GM12891 (cell line): ENCODE results near the gene PAQR5.
"Not testable (repeated sequence)": the region's sequence is repeated elsewhere in the genome, so short reads cannot be mapped to it uniquely, and the experiment has no call there.

Experiments used
- DNase-seq: peaks from one replicate; pipeline ENCODE4 v3.0.0; 2011; ENCODE audit warnings: low spot score; ENCODE audit not compliant: insufficient read length
- FAIRE-seq: peaks from 2 replicates; lab custom pipeline; 2011; peaks lifted over from hg19 to GRCh38; lab: Jason Lieb, UNC
- PAX5 ChIP-seq: IDR thresholded peaks from 2 replicates; pipeline ENCODE4 v1.6.1; 2011; ENCODE audit warnings: low read length, moderate library complexity, mild to moderate bottlenecking; ENCODE audit not compliant: insufficient read depth, severe bottlenecking
- POLR2A ChIP-seq: IDR thresholded peaks from 2 replicates; pipeline ENCODE4 v1.6.1; 2011; ENCODE audit warnings: low read depth, low read length, control low read depth
- POLR2AphosphoS5 ChIP-seq: IDR thresholded peaks from 2 replicates; pipeline ENCODE4 v1.6.1; 2011; ENCODE audit warnings: low read depth, low read length, control low read depth
- POU2F2 ChIP-seq: IDR thresholded peaks from 2 replicates; pipeline ENCODE4 v1.6.1; 2011; ENCODE audit warnings: low read depth, mild to moderate bottlenecking, control low read depth, low read length, moderate library complexity
- SPI1 ChIP-seq: IDR thresholded peaks from 2 replicates; pipeline ENCODE4 v1.6.1; 2011; ENCODE audit warnings: low read depth, low read length, control low read depth
- TAF1 ChIP-seq: IDR thresholded peaks from 2 replicates; pipeline ENCODE4 v1.6.1; 2011; ENCODE audit warnings: low read depth, low read length, control low read depth

The PAQR5 gene

DNA sequence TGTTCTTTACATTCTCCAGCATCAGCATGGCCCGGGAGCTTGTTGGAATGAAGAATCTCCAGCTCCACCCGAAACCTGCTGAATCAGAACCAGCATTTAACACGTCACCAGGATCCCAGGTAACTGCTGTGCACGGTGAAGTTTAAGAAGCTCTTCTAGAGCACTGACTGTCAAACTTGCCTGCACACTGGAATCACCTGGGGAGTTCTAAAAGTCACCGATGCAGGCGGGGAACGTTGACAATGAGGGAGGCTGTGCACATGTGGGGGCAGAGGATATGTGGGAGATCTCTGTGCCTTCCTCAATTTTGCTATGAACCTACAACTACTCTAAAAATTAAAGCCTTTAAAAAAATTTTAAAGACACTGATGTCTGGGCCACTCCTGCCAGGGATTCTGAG lies 19.1 kb upstream of the PAQR5 start:
- TF ChIP-seq POU2F2 (no peak), POLR2A (no peak), PAX5 (no peak), POLR2AphosphoS5 (no peak), TAF1 (no peak), SPI1 (no peak)
- no peak for DNase-seq
- FAIRE-seq = no peak

DNA sequence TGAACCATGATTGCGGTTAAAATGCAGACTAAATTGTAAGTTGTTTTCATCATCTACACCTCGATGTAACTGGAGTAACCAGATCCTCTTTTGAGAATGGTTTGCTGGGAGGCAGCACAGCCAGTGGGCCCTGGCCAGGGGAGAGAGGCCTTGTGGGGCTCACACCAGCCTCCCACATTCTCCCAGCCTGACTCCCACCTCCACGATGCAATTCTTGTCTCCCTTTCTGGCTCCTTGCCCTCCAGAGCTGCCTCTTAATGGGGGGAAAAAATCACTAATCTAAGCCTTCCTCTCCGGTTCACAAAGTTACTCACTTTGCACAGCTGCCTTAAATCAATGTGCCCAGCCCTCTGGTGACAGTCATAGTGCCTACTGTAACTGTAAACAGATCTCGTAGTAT lies 17.9 kb upstream of the PAQR5 start:
- FAIRE-seq (no peak), DNase-seq (no peak)
- TF ChIP-seq PAX5 (no peak), POLR2AphosphoS5 (no peak), POU2F2 (no peak), POLR2A (no peak), TAF1 (no peak), SPI1 (no peak)

- no peak for TF ChIP-seq SPI1
- TF ChIP-seq POLR2A = no peak
- TF ChIP-seq POLR2AphosphoS5 = no peak
- no peak for TF ChIP-seq TAF1
- no peak for TF ChIP-seq POU2F2
- no peak for TF ChIP-seq PAX5
- DNase-seq (no peak), FAIRE-seq (no peak)
These were observed 16.5 kb upstream of the PAQR5 start for GRCh38 chr15:69282104-69282743.

- TF ChIP-seq SPI1 (no peak), POLR2A (no peak), TAF1 (no peak), POLR2AphosphoS5 (no peak), POU2F2 (no peak)
- no peak for FAIRE-seq
- DNase-seq = no peak
These were observed 12.9 kb upstream of the PAQR5 start for GRCh38 chr15:69285834-69286233.

DNA sequence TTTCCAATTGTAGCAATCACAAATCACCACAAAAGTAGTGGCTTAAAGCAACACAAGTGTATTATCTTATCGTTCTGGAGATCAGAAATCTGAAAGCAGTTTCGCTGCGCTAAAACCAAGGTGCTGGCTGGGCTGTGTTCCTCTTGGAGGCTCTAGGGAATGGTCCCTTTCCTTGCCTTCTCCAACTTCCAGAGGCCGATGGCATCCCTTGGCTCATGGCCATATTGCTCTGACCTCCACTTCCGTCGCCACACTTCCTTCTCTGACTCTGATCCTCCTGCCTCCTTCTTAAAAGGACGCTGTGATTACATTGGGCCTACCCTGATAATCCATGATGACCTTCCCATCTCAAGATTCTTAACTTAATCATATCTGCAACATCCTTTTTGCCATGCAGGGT lies 10.7 kb upstream of the PAQR5 start:
- FAIRE-seq = no peak
- no peak for DNase-seq
- no peak for TF ChIP-seq POU2F2
- no peak for TF ChIP-seq POLR2AphosphoS5
- no peak for TF ChIP-seq PAX5
- TF ChIP-seq POLR2A = no peak
- TF ChIP-seq TAF1 = no peak
- TF ChIP-seq SPI1 = no peak

- FAIRE-seq (no peak), DNase-seq (no peak)
- TF ChIP-seq TAF1 = no peak
- no peak for TF ChIP-seq SPI1
- no peak for TF ChIP-seq POLR2AphosphoS5
- no peak for TF ChIP-seq POLR2A
- TF ChIP-seq POU2F2 = no peak
These were observed 10.0 kb upstream of the PAQR5 start for GRCh38 chr15:69288531-69289341.

GRCh38 chr15:69289342-69290146 lies 9.2 kb upstream of the PAQR5 start:
- FAIRE-seq = no peak
- DNase-seq = no peak
- TF ChIP-seq POLR2A (no peak), TAF1 (no peak), POLR2AphosphoS5 (no peak), PAX5 (no peak), POU2F2 (no peak), SPI1 (no peak)

DNA sequence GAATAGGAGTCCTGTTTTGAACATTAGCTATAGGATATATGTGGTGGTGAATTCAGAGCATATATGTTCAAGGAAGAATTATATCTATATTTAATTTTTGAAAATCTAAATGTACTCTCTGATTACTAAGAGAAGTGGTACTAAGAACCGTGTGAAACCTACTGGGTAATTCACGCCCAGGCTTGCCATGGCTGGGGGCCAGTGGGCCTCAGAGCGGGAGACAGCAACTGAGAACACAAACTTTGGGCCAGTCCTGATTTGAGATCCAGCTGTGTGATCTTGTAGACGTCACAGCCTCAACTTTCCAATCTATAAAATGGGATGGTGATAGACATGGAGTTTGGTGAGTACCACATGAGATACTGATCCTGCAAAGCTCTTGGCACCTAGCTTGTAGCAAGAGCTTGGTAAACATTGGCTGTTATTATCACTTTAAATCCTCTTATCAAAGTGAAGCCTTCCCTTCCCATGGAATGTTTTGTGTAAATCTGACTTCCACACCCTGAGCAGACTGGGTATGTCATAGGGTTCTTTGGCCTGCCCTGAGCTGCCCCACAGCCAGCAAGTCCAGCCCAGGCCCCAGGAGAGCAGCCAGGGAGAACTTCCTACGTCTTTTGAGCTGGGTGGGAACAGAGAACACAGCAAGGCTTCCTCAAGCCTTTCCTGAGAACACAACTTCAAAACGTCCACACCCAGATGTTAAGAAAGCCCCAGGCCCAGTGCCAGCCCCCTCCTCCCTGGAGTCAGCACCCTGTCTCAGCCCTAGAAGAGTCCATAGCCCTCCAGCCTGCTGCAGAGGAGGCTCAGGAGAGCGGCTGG lies 8.2 kb upstream of the PAQR5 start:
- no peak for TF ChIP-seq POLR2AphosphoS5
- FAIRE-seq (no peak), DNase-seq (no peak)

- not testable (repeated sequence) for FAIRE-seq, DNase-seq
These were observed 7.1 kb upstream of the PAQR5 start for GRCh38 chr15:69291651-69292050.
